PC-3 (cell line): ENCODE results near the gene SYNPO. TPM values are rescaled to one million over a fixed set of nuclear protein-coding genes. Genes with fewer than 3 reads are reported as not detected.

Experiments
- ATAC-seq: fragments of 200-7000 bp; cut with Tn5 transposase; 2 replicates; pipeline ENCODE4 v1.9.1; 2020; ENCODE audit warnings: mild to moderate bottlenecking, moderate library complexity
- BruUV-seq: library from RNA; stranded (reverse); fragments of 400-500 nt; replicated peaks from 2 replicates; lab custom pipeline; 2021; lab: Mats Ljungman, UMichigan
- CTCF ChIA-PET: fragments of 300-600 bp; sonication (Branson Sonifier 250); formaldehyde crosslinking; loops from one replicate; lab custom pipeline; 2022; ENCODE audit warnings: antibody characterized with exemption; lab: Charles Lee
- POLR2A ChIA-PET: fragments of 300-600 bp; sonication (Branson Sonifier 250); formaldehyde crosslinking; loops from one replicate; lab custom pipeline; 2022; ENCODE audit warnings: antibody characterized with exemption; ENCODE audit not compliant: unreplicated experiment; lab: Charles Lee
- DNase-seq: peaks from one replicate; pipeline ENCODE4 v3.0.0-alpha.2; 2015
- H2AFZ ChIP-seq: fragments of 300-600 bp; sonication (generic); 2 replicates; pipeline ENCODE4 v1.6.0; 2016; ENCODE audit warnings: antibody characterized with exemption, low read length
- H3F3A ChIP-seq: fragments of 300-600 bp; sonication (generic); one replicate; pipeline ENCODE4 v1.6.0; 2017; ENCODE audit warnings: antibody characterized with exemption, low read length, control low read depth, mild to moderate bottlenecking; ENCODE audit not compliant: unreplicated experiment
- H3K27ac ChIP-seq: fragments of 300-600 bp; sonication (generic); 2 replicates; pipeline ENCODE4 v1.5.1; 2016; ENCODE audit warnings: mild to moderate bottlenecking, low read length
- H3K27me3 ChIP-seq: fragments of 300-600 bp; sonication (generic); 2 replicates; pipeline ENCODE4 v1.6.1; 2016; ENCODE audit warnings: low read length, mixed read lengths
- H3K36me3 ChIP-seq: fragments of 300-600 bp; sonication (generic); 2 replicates; pipeline ENCODE4 v1.6.1; 2016; ENCODE audit warnings: low read depth, mixed run types, low read length, mixed read lengths
- H3K4me1 ChIP-seq: fragments of 300-600 bp; sonication (generic); 2 replicates; pipeline ENCODE4 v1.5.1; 2016; ENCODE audit warnings: low read length; ENCODE audit not compliant: insufficient read depth
- H3K4me2 ChIP-seq: fragments of 300-600 bp; sonication (generic); 2 replicates; pipeline ENCODE4 v1.6.0; 2016; ENCODE audit warnings: low read length
- H3K4me3 ChIP-seq: fragments of 300-600 bp; sonication (generic); 2 replicates; pipeline ENCODE4 v1.5.1; 2016; ENCODE audit warnings: mild to moderate bottlenecking, low read length, mixed read lengths
- H3K79me2 ChIP-seq: fragments of 300-600 bp; sonication (generic); 2 replicates; pipeline ENCODE4 v1.6.1; 2017; ENCODE audit warnings: low read length, mixed read lengths
- H3K9ac ChIP-seq: fragments of 300-600 bp; sonication (generic); 2 replicates; pipeline ENCODE4 v1.6.0; 2016; ENCODE audit warnings: mild to moderate bottlenecking, low read length
- H3K9me2 ChIP-seq: fragments of 300-600 bp; sonication (generic); replicated peaks from 2 replicates; pipeline ENCODE4 v1.6.1; 2016; ENCODE audit warnings: mixed run types, low read length, mixed read lengths
- H3K9me3 ChIP-seq: fragments of 300-600 bp; sonication (generic); 2 replicates; pipeline ENCODE4 v1.6.1; 2016; ENCODE audit warnings: low read length, mixed read lengths
- H4K20me1 ChIP-seq: fragments of 300-600 bp; sonication (generic); 2 replicates; pipeline ENCODE4 v1.6.1; 2016; ENCODE audit warnings: low read length, mixed read lengths
- EZH2 ChIP-seq: fragments of 300-600 bp; sonication (generic); IDR thresholded peaks from one replicate; pipeline ENCODE4 v1.6.1; 2017; ENCODE audit warnings: antibody characterized with exemption, mild to moderate bottlenecking, low read length; ENCODE audit not compliant: unreplicated experiment
- EZH2phosphoT487 ChIP-seq: fragments of 300-600 bp; sonication (generic); IDR thresholded peaks from 2 replicates; pipeline ENCODE4 v1.6.1; 2018; ENCODE audit warnings: mild to moderate bottlenecking, antibody characterized with exemption, low read length, borderline replicate concordance
- intact Hi-C: fragments of 100-400 bp; cut with micrococcal nuclease; formaldehyde crosslinking; loops from 2 replicates; pipeline ENCODE4 v1.9.0; 2023
- total RNA-seq: library from RNA; depleted of rRNA; stranded (reverse); fragments of >200 nt; gene quantifications from 2 replicates; pipeline ENCODE4 v1.2.3, GENCODE V29; 2014
- TF ChIP-seq, protein P1 (sequence below): fragments of 300-600 bp; sonication (generic); conservative IDR thresholded peaks from 2 replicates; pipeline ENCODE4 v1.5.1; 2017; ENCODE audit warnings: antibody characterized with exemption, low read depth, mild to moderate bottlenecking, low read length

SYNPO gene
- total RNA-seq, 1 experiment from 2014 or later: 5.3 TPM

- Histone ChIP-seq H3K9ac (no peak overlapping the region), H3K27me3 (peaks cover 11% of the 10 kb centered on the region; the same call in 1 of the 2 replicates), H4K20me1 (no peaks in the 10 kb centered on the region), H3K36me3 (no peaks in the 10 kb centered on the region), H3K4me3 (no peak overlapping the region), H2AFZ (no peak overlapping the region), H3K4me1 (no peaks in the 10 kb centered on the region), H3K9me2 (no peaks in the 10 kb centered on the region), H3K27ac (no peak overlapping the region), H3K9me3 (no peaks in the 10 kb centered on the region), H3F3A (no peaks in the 10 kb centered on the region), H3K79me2 (no peaks in the 10 kb centered on the region), H3K4me2 (no peak overlapping the region)
- intact Hi-C loops: no loop called here
- no peak for ATAC-seq
- ChIA-PET CTCF (no interaction called here), POLR2A (no interaction called here)
- no peak for DNase-seq
- TF ChIP-seq, protein P1, sequence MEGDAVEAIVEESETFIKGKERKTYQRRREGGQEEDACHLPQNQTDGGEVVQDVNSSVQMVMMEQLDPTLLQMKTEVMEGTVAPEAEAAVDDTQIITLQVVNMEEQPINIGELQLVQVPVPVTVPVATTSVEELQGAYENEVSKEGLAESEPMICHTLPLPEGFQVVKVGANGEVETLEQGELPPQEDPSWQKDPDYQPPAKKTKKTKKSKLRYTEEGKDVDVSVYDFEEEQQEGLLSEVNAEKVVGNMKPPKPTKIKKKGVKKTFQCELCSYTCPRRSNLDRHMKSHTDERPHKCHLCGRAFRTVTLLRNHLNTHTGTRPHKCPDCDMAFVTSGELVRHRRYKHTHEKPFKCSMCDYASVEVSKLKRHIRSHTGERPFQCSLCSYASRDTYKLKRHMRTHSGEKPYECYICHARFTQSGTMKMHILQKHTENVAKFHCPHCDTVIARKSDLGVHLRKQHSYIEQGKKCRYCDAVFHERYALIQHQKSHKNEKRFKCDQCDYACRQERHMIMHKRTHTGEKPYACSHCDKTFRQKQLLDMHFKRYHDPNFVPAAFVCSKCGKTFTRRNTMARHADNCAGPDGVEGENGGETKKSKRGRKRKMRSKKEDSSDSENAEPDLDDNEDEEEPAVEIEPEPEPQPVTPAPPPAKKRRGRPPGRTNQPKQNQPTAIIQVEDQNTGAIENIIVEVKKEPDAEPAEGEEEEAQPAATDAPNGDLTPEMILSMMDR: no peak
- TF ChIP-seq EZH2 (no peak), EZH2phosphoT487 (no peak)
- BruUV-seq: no TSS peak
These were observed 22.3 kb upstream of the SYNPO start for GRCh38 chr5:150618163-150618562.

DNA sequence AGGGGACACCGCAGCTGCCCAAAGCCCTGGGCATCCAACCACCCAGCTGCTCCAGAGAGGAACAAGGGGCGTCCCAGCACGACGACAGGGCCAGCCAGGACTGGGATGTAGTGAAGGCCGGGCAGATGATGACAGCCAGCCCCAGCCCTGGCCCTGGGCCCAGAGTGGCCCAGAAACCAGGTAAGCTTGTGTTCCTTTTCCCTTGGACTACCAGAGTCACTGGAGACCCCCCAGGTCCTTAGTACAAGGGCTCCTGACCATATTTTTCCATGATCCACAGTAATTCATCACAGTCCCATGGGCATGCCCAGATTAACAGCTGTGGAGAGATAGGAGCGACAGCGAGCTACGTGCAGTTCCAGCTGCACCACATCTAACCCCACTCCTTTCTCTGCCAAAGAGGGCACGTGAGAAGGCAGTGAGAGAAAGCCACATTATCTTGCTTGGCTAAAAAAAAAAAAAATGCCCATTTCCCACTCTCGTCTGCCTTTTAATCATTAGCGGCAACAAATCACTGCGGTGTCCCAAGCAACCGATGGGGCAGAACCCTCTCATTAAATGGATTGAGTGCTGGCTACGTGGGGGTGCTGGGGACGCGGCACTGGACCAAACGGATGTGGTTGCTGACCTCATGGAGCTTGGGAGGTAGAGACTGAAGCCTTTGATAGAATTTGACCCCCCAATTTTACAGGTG is 21.7 kb upstream of the SYNPO start:
- BruUV-seq: no TSS peak
- Histone ChIP-seq H3F3A (no peaks in the 10 kb centered on the region), H3K9me2 (no peaks in the 10 kb centered on the region), H3K4me2 (no peak overlapping the region), H4K20me1 (no peaks in the 10 kb centered on the region), H3K27ac (no peak overlapping the region), H3K4me1 (no peaks in the 10 kb centered on the region), H2AFZ (no peak overlapping the region), H3K4me3 (no peak overlapping the region), H3K9ac (no peak overlapping the region), H3K79me2 (no peaks in the 10 kb centered on the region), H3K27me3 (peaks cover 11% of the 10 kb centered on the region; the same call in 1 of the 2 replicates), H3K36me3 (no peaks in the 10 kb centered on the region), H3K9me3 (no peaks in the 10 kb centered on the region)
- intact Hi-C loops: no loop called here
- DNase-seq: no peak
- TF ChIP-seq EZH2phosphoT487: no peak
- no peak for TF ChIP-seq EZH2
- TF ChIP-seq, protein P1: no peak
- POLR2A ChIA-PET: no interaction called here
- CTCF ChIA-PET: no interaction called here
- ATAC-seq: no peak
